ENCODE data around the gene ITGA7. TPM values are rescaled to one million over a fixed set of nuclear protein-coding genes. Genes with fewer than 3 reads are reported as not detected.

ITGA7 gene
- polyA plus RNA-seq, 1 donor, result 35.2 TPM

- no peak for DNase-seq
Measured at GRCh38 chr12:55700255-55701018, 7.3 kb downstream of the ITGA7 start.

- DNase-seq, result no peak
Measured at GRCh38 chr12:55699471-55700055, 8.1 kb downstream of the ITGA7 start.

- no peak for DNase-seq
Measured at GRCh38 chr12:55698965-55699364, 8.7 kb downstream of the ITGA7 start.

- DNase-seq, result no peak
Measured at GRCh38 chr12:55698241-55698955, 9.3 kb downstream of the ITGA7 start.

- no peak for DNase-seq
Measured at GRCh38 chr12:55697686-55698085, 10.0 kb downstream of the ITGA7 start.

- DNase-seq, result no peak
Measured at GRCh38 chr12:55696796-55697462, 10.8 kb downstream of the ITGA7 start.

GRCh38 chr12:55696141-55696540 lies 11.6 kb downstream of the ITGA7 start:
- DNase-seq, result no peak

- no peak for DNase-seq
Measured at GRCh38 chr12:55695349-55695748, 12.4 kb downstream of the ITGA7 start.

GRCh38 chr12:55694651-55695050 lies 13.1 kb downstream of the ITGA7 start:
- no peak for DNase-seq

GRCh38 chr12:55694188-55694515 lies 13.6 kb downstream of the ITGA7 start:
- DNase-seq, result no peak

- DNase-seq, result no peak
Measured at GRCh38 chr12:55693323-55694187, 14.1 kb downstream of the ITGA7 start.

GRCh38 chr12:55692631-55693322 lies 14.9 kb downstream of the ITGA7 start:
- DNase-seq, result no peak

- no peak for DNase-seq
Measured at GRCh38 chr12:55688716-55689655, 18.7 kb downstream of the ITGA7 start.

- DNase-seq, result no peak
Measured at GRCh38 chr12:55687746-55688145, 20.0 kb downstream of the ITGA7 start.

- no peak for DNase-seq
Measured at GRCh38 chr12:55686366-55687010, 21.2 kb downstream of the ITGA7 start.

- DNase-seq, result no peak
Measured at GRCh38 chr12:55685671-55686070, 22.0 kb downstream of the ITGA7 start.

GRCh38 chr12:55684761-55685370 lies 22.8 kb downstream of the ITGA7 start:
- DNase-seq, result no peak

- no peak for DNase-seq
Measured at GRCh38 chr12:55683676-55684075, 24.0 kb downstream of the ITGA7 start.
